Activated CD8-positive, alpha-beta memory T cell treated with anti-CD3 and anti-CD28 coated beads, Interleukin-2, amount 50 U/mL, for 48 hours (primary cell): ENCODE data around the gene ARMH3.
A peak's percentile ranks its signal among the peaks of the same experiment; 100 is the strongest.

ENCODE experiments used
- DNase-seq: peaks from one replicate; pipeline ENCODE4 v3.0.0-alpha.2; 2020

Gene ARMH3

DNA sequence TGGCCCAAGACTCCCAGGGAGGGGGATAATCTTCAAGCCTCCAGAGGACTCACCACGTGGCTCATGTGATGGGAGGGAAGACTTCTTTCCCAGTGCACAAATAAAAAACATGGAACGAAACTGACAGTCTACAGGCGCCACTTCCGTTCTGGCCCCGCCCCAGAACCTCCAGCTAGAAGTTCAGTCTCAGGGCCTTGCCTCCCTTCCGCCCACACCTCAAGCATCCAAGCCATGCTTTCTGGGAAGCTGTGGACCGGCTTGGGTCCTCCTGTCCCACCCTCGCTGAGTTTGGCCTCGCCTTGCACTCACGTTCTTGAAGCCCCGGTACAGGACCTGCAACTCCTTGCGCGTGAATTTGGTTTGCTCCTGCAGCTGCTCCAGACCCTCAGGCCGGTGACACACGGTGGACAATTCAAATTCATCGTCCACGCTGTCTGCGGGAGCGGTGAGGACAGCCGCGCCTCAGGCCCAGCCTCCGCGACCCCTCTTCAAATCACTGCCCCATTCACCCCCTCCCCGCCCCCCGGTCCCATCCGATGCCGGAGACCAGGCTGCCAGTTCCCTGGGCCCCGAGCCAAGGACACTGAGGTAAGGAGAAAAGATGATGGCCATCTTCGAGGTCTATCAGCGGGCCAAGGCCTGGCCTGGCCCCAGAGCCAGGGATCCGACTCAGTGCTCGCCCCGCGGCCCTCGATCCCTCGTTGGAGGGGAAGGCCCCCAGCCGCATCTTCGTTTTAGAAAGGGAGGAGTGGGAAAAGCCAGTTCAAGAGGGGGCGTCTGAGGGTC is 227.0 kb downstream of the ARMH3 start:
- no peak for DNase-seq

DNA sequence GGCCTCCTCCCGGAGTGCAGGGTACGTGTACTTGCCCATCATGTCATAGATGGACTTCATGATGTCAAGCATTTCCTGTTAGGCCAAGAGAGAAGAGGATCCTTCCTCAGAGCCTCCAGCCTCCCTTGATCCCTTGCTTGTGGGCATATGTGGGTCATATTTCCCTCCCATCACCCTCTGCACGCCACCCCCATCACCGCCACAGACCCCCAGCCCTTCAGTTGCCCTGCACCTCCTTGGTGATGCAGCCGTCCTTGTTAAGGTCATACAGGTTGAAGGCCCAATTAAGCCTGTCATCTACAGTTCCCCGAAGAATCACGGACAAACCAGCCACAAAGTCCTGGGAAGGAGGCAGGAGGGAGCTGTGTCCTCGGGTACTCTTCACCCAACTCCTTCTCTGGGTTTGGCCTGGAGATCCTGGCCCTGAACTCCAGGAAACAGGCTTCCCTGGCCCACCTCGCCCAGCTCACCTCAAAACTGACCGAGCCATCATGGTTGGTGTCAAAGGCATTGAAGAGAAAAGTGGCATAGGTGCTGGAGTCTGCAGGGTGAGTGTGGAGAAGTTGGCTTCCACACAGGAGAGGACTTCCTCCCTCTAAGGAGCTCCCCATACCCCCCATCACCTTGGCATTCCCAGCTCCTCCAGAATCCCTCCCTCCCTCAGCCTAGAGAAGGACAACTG is 227.9 kb downstream of the ARMH3 start:
- DNase-seq = no peak

DNA sequence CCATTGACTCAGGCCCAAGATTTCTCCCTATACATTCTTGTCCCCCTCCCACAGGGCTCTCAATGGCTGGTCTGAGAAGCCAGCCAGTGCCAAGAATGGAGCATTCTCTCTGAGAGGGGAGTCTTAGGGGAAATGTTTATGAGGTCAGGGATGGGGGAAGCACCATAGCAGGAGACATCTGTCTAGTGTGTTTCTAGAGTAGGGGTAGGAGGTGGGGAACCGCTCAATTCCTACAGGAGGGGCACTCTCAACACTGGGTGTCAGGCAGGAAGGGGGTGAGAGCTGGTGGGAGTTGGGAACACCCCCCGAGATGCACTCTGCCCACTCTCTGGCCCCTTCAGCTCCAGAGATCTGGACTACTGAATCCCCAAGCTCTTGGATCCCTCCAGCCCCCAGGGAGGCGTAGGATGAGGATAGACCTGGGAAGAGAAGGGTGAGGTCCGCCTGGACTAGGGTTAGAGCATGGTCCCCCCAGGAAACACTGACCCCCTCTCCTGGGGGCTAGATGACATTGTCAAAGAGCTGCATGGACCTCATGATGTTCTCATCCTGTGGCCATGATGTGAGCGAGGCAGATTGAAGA is 229.0 kb downstream of the ARMH3 start:
- DNase-seq = no peak

DNA sequence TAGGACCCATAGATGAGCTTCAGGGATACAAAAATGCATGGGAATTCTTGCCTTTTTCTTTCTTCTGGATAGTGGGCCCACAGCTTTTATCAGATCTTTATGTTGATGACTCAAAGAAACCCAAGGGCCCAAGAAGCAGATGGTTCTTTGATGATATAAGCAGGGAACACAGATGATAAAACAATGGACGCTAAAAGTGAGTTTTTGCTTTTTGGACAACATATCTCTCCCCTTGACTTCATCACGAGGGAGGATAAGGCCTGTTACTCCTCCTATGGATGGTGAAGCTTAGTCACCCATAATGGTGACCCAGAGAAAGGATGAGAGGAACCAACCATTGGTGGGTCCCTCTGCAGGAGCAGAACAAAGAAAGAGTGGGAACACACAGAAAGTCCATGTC is 231.2 kb downstream of the ARMH3 start:
- DNase-seq = no peak

DNA sequence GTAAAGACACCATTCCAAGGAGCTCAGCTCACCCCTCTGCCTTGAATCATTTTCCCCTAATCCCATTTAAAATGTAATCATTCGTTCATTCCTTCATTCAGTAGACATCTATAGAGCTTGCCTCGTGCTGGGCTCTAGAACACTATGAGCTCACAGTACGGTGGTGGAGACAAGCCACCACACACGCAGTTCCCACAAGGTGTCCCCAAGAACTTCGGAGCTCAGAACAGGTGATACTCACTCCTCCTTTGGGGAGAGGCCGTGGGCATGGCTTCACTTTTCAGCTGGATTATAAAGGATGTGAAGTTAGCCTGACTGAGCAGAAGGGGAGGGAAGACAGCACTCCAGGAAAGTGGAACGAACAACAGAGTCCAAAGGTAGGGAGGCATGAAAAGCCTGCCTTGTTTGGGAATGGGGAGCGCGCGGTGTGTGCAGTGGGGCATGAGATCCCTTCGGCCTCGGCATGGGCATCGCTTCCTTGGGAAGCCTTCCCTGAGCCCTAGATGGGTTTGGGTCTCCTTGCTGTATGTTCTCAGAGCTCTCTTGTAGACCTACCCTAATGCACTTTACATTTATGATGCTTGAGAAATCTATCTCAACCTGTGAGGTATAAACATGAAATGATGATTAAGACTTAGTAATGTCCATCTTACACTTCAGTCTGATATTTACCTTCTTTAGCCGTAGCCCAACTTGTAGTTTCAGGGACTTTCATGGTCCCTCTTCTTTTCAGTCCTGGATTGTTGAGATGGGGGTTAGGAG is 236.9 kb downstream of the ARMH3 start:
- DNase-seq = no peak

DNA sequence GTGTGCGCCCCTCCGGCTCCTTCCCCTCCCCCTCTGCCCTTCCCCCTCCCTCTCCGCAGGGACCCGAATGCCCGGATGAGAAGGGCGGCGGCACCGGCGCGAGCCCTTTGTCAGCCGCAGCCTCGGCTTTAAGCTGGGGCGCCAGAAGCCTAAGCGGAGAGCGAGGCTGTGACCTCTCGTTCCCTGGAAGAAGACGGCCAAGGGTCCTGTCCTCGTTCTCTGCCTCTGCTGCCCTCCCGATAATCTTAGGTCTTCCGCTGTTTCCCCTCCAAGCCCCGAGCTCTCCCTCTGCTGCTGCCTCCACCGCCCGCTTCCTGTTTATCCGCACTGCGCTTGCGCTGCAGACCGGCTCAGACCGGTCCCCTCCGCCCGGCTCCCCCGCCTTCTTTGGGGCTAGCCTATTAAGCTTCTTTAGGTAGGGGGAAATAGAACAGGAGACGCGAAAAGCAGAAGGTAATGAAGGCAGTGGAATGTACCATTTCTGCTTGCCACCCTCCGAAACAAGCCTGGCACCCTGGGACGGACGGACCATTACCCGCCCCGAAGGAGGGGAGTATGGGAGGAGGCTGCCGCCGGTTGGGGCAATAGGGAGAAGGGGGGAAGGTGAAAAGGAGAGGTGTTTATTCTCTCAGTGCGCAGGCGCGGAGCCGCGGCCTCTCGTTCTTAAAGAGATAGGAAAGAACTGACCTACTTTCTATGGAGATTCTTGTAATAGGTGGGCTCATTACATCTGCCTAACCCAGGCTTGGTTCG is 237.7 kb downstream of the ARMH3 start, which contains the start of gene OGA:
OGA (minus strand) TSS at position 326 of the 753 bp plus-strand sequence. CDS start 422 bp downstream, outside the sequence.
- DNase-seq = peak; percentile 97

DNA sequence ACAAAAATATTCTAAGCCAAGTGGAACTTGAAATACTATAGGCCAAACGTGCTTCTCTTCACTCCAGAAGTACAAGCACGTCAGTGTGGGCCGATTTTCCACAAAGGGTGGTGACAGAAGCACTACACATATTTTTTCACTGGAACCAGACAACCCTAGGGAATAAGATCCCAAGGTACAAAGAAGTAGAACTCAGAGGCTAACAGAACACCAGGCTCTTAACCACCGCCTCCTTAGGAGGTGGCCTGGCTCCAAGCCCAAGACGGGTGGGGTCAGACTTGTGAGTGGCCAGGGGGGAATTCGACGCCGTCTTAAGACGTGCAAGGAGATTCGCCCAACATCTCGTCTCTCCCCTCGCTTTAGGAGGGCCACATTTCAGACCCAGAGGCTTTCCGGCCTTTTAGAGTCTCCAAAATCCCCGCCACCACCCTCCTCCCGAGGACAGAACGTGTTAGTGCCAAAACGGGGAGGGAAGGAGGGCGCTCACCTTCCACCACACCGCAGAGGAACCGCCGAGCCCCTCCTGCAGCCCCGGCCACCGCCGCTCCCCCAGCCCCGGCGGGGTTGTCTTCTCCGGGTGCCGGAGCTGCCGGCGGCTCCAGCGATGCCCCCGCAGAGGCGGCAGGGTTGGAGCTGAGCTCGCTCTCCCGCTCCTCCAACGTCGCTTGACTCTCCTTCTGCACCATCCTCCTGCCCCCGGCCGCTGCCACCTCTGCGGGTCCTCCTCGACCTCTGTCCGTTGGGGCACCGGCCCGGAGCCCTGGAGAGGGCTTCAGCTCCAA is 238.4 kb downstream of the ARMH3 start:
- no peak for DNase-seq

DNA sequence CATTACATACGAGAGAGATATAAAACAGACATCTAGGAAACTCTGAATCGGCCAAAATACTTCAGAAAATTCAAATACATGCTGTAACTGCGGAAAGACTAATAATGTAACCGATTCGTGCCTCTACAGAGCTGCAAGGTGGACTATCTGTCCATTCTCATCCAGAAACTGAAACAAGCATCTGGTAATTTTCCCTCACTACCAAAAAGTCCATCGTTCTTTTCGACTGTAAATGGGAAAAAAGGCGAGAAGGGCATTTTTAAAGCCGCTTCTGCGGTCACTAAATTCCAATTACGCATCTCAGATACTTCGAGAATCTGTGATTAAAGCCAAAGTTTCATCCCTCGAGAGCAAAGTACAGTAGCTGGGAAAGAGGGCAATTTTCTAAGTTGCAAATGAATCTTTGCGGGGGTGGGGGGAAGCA is 239.0 kb downstream of the ARMH3 start:
- no peak for DNase-seq

DNA sequence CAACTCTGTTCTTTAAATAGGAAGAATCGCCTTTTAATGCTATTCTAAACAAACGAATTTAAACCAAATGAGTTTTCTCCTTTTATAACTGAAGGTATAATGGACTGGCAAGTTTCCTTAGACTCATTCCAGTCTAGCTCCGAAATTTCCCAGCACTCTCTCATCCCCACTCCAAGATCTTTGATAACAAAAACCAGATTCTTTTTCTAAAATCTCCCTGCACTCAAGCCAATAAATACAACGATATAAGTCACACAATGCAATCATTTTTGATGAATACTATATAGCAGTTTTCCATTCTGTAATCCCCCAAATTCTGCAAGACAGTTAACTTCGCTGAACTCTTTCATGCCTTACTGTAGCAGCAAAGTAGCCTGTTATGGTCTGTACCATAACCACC is 239.6 kb downstream of the ARMH3 start:
- DNase-seq = no peak

DNA sequence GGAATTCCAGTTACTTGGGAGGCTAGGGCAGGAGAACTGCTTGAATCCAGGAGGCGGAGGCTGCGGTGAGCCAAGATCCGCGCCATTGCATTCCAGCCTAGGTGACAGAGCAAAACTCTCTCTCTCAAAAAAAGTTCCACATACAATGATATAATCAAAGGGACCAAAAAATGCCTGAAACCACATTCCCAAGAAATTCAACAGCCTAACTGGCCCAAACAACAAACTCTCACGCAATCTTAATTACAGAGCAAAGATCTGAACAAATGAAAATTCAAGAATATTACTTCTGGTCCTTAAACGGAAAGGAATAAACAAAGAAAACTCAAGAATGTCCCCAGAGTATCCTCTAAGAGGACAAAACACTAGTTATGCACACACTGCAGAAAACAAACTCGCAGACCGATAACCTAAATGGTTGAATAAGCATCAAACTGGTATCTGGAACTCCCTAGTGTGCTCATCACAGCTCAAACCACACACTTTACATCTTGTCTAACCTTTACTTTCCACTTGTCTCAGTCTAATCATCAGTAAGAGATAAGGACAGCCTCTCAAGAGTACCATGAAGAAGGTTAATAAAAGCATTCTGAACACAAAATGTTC is 241.4 kb downstream of the ARMH3 start:
- DNase-seq = peak; percentile 17

DNA sequence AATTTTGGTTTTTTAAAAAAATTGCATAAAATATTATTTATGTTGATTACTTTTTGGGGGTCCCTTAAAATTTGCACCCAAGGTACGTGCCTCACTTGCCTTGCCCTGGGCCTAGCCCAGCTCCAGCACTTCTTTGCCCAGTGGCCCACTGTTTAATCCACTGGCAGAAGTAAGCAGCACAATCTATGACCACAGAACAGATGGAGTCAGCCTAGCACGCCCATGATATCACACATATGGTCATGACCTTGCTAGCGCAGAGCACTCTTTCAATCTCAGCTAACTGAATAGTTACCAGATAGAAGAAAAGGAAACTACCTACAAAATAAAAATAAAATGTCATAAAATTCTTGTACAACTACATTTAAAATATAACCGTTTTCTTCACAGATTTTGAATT is 243.4 kb downstream of the ARMH3 start:
- no peak for DNase-seq

DNA sequence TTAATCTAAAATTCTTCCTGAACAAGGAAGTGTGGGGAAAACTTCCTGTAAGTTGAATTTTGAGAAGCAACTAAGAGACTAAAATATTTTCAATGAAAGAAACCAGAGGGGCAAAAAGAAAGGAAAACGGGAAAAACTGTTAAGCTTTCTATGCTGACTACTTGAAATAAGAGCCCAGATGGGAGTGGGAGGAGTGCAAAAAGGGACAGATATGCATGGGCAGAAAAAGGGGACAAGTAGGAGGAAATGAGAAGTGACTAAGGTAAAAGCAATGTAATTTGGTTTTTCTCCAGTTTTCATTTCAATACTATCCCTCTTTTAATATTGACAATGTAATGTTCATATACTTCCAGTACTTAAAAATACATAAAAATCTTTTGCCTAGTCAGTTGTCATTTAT is 248.8 kb downstream of the ARMH3 start:
- DNase-seq = no peak

DNA sequence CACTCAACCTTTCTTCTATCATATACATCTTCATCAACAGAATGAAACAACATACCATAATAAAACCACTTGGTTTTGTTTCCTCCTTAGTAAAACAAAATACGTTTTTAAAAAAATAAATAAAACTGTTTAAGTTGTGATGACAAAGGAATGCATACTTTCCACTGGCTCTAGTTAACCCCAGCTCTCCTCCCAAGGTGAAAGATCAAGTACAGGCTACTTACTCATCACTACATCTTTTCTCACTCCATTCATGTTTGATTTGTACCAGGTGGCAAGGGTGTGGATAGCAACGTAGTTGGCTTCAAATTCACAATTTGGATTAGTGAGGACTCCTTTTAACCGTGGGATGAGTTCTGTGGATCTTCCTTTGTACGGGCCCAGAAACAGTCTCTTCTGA is 252.5 kb downstream of the ARMH3 start:
- DNase-seq = no peak

DNA sequence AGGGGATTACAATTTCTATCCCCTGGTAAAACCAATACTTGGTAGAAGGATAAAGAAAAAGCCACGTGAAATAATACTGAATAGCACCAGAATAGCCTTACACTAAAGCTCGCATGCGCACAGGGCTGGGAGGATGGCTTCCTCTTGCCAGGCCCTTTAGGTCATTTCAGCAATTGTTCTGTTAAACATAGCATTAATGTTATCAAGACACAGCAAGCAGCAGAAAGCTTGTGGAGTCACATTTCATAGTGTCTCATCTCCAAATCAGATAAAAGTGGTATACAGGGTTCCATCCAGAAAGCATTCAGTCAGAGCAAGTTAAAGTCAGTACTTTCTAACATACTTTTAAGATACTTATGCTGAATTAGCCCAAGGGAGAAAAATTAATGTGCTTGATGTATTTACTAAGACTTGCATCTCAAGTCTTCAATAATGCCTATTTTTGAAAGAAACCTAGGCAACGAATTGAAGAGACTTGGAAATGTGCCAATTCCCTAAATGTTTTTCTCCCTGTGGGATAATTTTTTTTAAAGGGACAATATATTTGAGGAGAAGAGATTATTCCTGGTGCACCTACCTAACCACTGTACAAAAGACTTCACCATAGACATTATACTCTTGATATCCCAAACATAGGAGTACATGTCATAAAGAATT is 258.4 kb downstream of the ARMH3 start:
- DNase-seq = no peak
